LNCaP clone FGC (cell line): ENCODE data around the gene WFIKKN2.
A peak's percentile ranks its signal among the peaks of the same experiment; 100 is the strongest.

Experiments used
- DNase-seq: peaks from one replicate; pipeline ENCODE4 v3.0.0-alpha.2; 2011; ENCODE audit warnings: low read depth
- H3K4me3 ChIP-seq: 2 replicates; pipeline ENCODE4 v1.5.1; 2011; ENCODE audit warnings: mild to moderate bottlenecking, low read depth, low read length, control low read depth
- CTCF ChIP-seq: IDR thresholded peaks from 2 replicates; pipeline ENCODE4 v1.5.1; 2012; ENCODE audit warnings: mild to moderate bottlenecking; ENCODE audit not compliant: control insufficient read depth, insufficient read depth; ENCODE audit errors: extremely low read depth

The WFIKKN2 gene

DNA sequence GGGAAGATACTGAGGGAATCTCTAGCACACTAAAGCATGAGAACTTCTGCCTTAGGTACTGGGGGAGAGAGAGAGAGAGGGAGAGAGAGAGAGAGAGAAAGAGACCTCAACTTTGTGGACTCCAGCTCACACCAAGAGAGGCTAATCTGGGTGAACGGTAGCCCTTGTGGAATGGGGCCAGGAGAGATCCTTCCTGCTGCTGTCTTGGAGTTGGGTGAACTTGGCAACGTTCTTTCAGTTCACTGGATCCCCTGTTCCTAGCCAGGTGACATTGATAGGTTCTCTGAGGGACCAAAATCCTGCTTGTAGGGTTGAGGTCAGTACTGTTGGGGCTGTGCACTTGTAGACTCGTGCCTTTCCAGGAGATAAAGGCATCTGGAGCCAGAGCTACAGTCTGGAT, 26.5 kb upstream of the WFIKKN2 start:
- TF ChIP-seq CTCF: no peak
- H3K4me3 ChIP-seq: no peak overlapping the region
- DNase-seq: no peak

DNA sequence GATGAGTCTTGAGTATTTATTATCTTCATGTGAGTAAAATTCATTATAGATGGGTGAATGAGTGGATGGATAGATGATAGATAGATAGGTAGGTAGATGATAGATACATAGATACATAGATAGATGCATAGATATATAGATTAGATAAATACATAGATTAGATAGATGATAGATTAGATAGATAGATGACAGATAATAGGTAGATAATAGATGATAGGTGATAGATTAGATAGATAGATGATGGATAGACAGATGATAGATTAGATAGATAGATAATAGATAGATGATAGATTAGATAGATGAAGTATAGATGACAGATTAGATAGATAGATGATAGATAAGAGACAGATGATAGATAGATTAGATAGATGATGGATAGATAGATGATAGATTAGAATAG, 21.8 kb upstream of the WFIKKN2 start:
- no peak for TF ChIP-seq CTCF
- DNase-seq: no peak
- no peak overlapping the region for H3K4me3 ChIP-seq

GRCh38 chr17:50815400-50815799, 20.0 kb upstream of the WFIKKN2 start:
- no peak for DNase-seq
- H3K4me3 ChIP-seq: no peak overlapping the region
- TF ChIP-seq CTCF: no peak

GRCh38 chr17:50816271-50816670, 19.1 kb upstream of the WFIKKN2 start:
- TF ChIP-seq CTCF: no peak
- no peak overlapping the region for H3K4me3 ChIP-seq
- DNase-seq: no peak

DNA sequence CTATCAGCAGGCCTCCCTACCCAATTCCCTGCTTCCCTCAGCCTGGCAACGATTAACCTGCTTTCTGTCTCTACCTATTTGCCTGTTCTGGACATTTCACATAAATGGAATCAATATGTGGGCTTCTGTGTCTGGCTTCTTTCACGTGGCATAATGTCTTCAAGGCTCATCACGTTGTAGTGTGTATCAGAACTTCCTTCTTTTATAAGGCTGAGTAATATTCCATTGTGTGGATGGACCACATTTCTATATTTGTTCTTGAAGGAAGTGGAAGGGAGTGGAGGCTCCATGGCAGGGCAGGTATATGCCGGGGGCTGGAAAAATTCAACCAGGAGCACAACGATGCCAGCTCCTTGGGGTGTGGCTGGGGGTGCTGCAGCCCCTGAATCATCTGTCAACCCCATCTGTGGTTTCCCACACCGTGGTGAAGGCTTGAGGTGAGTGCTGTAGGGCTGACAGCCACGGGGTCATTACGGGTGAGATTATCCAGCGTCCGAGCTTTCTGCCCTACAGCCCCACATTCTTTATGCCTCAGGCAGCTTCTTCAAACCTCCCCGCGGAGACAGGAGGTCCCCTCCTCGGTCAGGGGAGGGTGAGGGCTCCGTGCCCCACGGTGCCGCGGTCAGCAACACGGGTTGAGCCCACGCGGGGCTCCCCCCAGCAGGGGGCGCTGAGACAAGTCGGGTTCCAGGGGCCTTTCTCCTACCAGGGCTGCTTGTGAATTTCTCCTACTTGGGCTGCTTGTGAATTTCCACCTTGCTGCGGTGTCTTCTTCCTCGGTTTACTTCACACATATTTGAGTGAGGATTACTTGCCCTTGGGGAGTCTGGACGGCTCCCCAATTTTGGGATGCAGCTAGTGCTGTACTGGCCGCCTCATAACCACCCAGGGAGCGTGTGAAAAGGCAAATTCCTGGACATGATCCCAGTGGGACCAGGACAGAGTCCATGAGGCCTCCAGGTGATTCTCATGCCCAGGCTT, 18.3 kb upstream of the WFIKKN2 start:
- TF ChIP-seq CTCF: peak; percentile 68
- H3K4me3 ChIP-seq: no peak overlapping the region
- no peak for DNase-seq

- DNase-seq: no peak
- TF ChIP-seq CTCF: no peak
- no peak overlapping the region for H3K4me3 ChIP-seq
Observed at GRCh38 chr17:50817838-50818237, 17.5 kb upstream of the WFIKKN2 start.
